ENCODE results near the gene ETFA. TPM values are rescaled to one million over a fixed set of nuclear protein-coding genes. Genes with fewer than 3 reads are reported as not detected.

Gene ETFA
- total RNA-seq, 2 experiments from 2014 or later, result 166 to 168 TPM

GRCh38 chr15:76343313-76343996 lies 32.2 kb upstream of the ETFA start:
- peaks cover 89% of the 10 kb centered on the region for H3K27me3 Mint-ChIP-seq
- H3K27ac Mint-ChIP-seq, result no peak overlapping the region
- DNase-seq, result no peak
- H3K36me3 Mint-ChIP-seq, result peaks cover 10% of the 10 kb centered on the region
- H3K4me3 Mint-ChIP-seq, result no peak overlapping the region
- H3K9me3 Mint-ChIP-seq, result no peaks in the 10 kb centered on the region
- peaks cover 41% of the 10 kb centered on the region for H3K4me1 Mint-ChIP-seq

GRCh38 chr15:76342382-76343201 lies 31.3 kb upstream of the ETFA start:
- Mint-ChIP-seq H3K9me3 (no peaks in the 10 kb centered on the region), H3K4me3 (no peak overlapping the region), H3K4me1 (peaks cover 41% of the 10 kb centered on the region), H3K27ac (no peak overlapping the region), H3K36me3 (peaks cover 2% of the 10 kb centered on the region), H3K27me3 (peaks cover 85% of the 10 kb centered on the region)
- no peak for DNase-seq

- Mint-ChIP-seq H3K36me3 (no peaks in the 10 kb centered on the region), H3K4me1 (peaks cover 46% of the 10 kb centered on the region), H3K27ac (no peak overlapping the region), H3K27me3 (peaks cover 87% of the 10 kb centered on the region), H3K4me3 (peak overlapping the region; percentile 58), H3K9me3 (no peaks in the 10 kb centered on the region)
- no peak for DNase-seq
These were observed 30.8 kb upstream of the ETFA start for GRCh38 chr15:76342058-76342381.

DNA sequence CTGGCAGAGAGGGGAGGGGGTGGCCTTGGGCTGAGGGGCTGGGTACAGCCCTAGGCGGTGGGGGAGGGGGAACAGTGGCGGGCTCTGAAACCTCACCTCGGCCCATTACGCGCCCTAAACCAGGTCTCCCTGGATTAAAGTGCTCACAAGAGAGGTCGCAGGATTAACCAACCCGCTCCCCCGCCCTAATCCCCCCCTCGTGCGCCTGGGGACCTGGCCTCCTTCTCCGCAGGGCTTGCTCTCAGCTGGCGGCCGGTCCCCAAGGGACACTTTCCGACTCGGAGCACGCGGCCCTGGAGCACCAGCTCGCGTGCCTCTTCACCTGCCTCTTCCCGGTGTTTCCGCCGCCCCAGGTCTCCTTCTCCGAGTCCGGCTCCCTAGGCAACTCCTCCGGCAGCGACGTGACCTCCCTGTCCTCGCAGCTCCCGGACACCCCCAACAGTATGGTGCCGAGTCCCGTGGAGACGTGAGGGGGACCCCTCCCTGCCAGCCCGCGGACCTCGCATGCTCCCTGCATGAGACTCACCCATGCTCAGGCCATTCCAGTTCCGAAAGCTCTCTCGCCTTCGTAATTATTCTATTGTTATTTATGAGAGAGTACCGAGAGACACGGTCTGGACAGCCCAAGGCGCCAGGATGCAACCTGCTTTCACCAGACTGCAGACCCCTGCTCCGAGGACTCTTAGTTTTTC lies 30.2 kb upstream of the ETFA start:
- H3K27me3 Mint-ChIP-seq, result peaks cover 88% of the 10 kb centered on the region
- H3K27ac Mint-ChIP-seq, result no peak overlapping the region
- peak overlapping the region; percentile 87 for H3K4me3 Mint-ChIP-seq
- H3K9me3 Mint-ChIP-seq, result no peaks in the 10 kb centered on the region
- H3K36me3 Mint-ChIP-seq, result no peaks in the 10 kb centered on the region
- H3K4me1 Mint-ChIP-seq, result peaks cover 51% of the 10 kb centered on the region
- no peak for DNase-seq

DNA sequence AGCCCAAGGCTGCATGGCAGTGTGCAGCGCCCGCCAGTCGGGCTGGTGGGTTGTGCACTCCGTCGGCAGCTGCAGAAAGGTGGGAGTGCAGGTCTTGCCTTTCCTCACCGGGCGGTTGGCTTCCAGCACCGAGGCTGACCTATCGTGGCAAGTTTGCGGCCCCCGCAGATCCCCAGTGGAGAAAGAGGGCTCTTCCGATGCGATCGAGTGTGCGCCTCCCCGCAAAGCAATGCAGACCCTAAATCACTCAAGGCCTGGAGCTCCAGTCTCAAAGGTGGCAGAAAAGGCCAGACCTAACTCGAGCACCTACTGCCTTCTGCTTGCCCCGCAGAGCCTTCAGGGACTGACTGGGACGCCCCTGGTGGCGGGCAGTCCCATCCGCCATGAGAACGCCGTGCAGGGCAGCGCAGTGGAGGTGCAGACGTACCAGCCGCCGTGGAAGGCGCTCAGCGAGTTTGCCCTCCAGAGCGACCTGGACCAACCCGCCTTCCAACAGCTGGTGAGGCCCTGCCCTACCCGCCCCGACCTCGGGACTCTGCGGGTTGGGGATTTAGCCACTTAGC lies 29.6 kb upstream of the ETFA start:
- Mint-ChIP-seq H3K4me3 (peak overlapping the region; percentile 87), H3K9me3 (no peaks in the 10 kb centered on the region), H3K27ac (no peak overlapping the region), H3K27me3 (peaks cover 91% of the 10 kb centered on the region), H3K36me3 (no peaks in the 10 kb centered on the region), H3K4me1 (peaks cover 51% of the 10 kb centered on the region)
- DNase-seq, result peak; percentile 66

- Mint-ChIP-seq H3K9me3 (no peaks in the 10 kb centered on the region), H3K4me3 (peak overlapping the region; percentile 87), H3K4me1 (peaks cover 51% of the 10 kb centered on the region), H3K27ac (no peak overlapping the region), H3K27me3 (peaks cover 91% of the 10 kb centered on the region), H3K36me3 (no peaks in the 10 kb centered on the region)
- DNase-seq, result no peak
These were observed 29.0 kb upstream of the ETFA start for GRCh38 chr15:76340198-76340802.

DNA sequence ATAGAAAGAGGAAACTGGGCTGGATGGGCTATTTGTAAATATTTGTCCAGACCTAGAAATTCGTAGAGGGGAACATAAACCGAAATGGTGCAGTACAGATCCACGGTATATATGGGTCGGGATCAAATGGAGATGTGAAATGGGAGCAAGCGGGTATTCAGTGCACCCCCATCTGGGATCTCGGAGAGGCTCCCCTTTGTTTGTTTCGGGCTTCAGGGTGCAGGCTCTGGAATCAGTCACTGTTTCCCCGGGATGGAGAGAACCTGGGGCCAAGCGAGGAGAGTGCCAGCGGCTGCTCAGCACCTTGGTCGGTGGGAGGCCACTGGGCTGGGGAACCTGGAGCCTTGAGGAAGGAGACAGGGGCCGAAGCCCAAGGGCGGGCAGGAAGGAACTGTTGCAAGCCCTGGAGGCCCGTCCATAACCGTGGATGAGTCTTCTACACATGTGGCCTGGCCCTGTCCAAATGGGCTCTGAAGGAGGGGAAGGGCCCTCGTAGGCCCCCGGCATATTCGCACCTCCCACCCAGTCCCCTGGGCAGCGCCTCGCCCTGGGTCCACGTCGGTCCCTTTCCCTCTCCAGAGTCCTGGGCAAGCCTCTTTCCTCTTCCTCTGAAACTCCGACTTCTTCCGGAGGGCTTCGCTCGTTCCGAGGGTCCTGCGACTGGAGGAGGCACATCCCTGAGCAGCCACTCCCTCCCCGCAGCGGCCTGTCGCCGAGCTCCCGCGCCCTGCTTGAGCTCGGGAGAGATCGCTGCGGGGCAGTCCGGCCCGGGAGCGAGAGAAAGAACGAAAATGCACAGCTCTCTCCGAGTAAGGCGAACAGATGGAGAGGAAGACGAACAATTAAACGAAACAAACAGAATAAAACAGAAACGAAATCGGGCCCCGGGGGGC lies 28.3 kb upstream of the ETFA start:
- Mint-ChIP-seq H3K4me1 (peaks cover 52% of the 10 kb centered on the region), H3K27ac (peak overlapping the region; percentile 46), H3K4me3 (peak overlapping the region; percentile 87), H3K36me3 (no peaks in the 10 kb centered on the region), H3K9me3 (no peaks in the 10 kb centered on the region), H3K27me3 (peaks cover 91% of the 10 kb centered on the region)
- DNase-seq, result no peak

DNA sequence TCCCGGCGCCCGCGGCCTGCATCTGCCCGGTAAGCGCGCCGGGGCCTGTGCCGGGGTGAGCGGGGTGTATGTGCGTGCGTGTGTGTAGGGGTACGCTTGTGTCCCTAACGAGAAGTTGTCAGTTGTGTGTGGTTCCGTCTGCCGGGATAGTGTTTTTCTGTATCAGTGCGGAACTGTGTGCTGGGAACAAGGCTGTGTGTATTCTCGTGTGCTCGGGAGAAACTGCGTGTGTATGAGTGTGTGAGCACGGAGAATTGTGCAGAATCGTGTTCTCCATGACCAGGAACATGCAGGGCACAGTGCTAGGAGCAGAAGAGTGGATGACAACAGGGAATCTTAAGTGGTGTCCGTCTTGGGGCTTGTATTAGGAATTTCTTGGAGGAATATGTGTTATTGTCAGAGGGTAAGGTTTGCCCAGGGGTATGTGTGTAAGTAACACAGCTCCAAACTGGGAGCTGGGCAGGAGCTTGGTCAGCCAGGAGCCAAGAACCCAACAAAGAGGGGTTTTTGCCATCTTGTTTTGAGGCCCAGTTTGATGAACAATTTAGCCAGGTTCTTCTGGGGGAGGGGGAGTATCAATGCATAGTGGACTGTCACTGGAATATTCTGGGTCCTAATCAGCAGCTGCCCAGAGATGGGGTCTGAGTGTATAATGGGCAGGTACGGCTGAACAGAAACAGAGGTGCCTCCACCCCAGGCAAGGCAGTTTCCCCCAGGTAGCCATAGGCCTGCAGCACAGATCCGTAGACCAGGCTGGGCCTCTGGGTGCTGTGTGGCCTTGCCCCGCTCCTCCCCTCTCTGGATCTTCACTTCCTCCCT lies 27.4 kb upstream of the ETFA start:
- Mint-ChIP-seq H3K4me3 (no peak overlapping the region), H3K27ac (no peak overlapping the region), H3K27me3 (peaks cover 91% of the 10 kb centered on the region), H3K4me1 (peaks cover 52% of the 10 kb centered on the region), H3K36me3 (no peaks in the 10 kb centered on the region), H3K9me3 (no peaks in the 10 kb centered on the region)
- DNase-seq, result no peak

DNA sequence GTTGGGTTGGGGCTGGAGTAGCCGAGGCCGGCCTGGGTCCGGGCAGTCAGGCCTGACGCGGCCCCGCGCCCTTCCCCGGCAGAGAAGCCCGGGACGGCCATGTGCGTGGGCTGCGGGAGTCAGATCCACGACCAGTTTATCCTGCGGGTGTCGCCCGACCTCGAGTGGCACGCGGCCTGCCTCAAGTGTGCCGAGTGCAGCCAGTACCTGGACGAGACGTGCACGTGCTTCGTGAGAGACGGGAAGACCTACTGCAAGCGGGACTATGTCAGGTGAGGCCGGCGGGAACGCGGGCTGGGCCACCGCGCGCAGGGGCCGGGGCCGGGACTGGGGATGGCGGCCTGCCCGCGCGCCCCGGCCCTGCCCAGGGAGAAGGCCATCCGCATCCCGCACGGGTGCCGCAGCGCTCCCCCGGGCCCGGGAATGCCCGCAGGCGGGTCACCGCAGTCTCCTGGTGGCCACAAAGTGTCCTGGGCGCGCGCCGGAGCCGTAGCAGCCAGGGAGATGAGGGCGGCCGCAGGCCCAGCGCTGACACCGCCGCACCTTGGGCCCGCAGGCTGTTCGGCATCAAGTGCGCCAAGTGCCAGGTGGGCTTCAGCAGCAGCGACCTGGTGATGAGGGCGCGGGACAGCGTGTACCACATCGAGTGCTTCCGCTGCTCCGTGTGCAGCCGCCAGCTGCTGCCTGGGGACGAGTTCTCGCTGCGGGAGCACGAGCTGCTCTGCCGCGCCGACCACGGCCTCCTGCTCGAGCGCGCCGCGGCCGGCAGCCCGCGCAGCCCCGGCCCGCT lies 26.6 kb upstream of the ETFA start:
- no peaks in the 10 kb centered on the region for H3K36me3 Mint-ChIP-seq
- H3K9me3 Mint-ChIP-seq, result no peaks in the 10 kb centered on the region
- no peak for DNase-seq
- peaks cover 47% of the 10 kb centered on the region for H3K4me1 Mint-ChIP-seq
- H3K27ac Mint-ChIP-seq, result no peak overlapping the region
- H3K27me3 Mint-ChIP-seq, result peaks cover 90% of the 10 kb centered on the region
- peak overlapping the region; percentile 73 for H3K4me3 Mint-ChIP-seq

DNA sequence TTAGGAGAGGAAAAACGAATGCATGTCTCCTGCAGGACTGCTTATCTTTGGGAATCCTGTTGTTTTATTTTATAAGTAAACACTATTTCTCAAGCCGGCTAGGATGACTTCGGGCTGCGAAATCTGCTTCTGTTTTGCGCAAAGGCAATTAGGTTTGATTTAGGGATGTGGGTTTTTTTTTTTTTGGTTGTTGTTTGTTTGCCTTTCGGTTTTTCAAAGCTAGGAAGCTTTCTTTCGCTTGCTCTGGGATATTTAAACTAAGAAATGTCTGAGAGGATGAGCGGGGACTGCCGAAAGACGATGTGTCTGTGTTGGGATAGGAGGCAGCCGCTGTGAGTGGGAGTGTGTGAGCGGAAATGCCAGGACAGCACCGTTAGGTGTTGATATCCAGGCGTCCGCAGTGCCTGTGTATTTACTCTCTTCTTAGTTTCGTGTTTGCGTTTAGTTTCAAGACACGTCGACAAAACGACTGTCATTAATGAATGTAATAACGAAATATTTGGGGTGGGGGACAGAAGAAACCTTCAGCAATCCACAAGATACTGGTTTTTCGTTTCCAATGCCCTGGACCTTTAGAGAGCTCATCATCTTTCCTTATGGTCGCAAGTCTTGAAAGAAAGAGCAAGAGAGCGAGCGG lies 25.9 kb upstream of the ETFA start:
- peak overlapping the region; percentile 4 for H3K27ac Mint-ChIP-seq
- DNase-seq, result no peak

DNA sequence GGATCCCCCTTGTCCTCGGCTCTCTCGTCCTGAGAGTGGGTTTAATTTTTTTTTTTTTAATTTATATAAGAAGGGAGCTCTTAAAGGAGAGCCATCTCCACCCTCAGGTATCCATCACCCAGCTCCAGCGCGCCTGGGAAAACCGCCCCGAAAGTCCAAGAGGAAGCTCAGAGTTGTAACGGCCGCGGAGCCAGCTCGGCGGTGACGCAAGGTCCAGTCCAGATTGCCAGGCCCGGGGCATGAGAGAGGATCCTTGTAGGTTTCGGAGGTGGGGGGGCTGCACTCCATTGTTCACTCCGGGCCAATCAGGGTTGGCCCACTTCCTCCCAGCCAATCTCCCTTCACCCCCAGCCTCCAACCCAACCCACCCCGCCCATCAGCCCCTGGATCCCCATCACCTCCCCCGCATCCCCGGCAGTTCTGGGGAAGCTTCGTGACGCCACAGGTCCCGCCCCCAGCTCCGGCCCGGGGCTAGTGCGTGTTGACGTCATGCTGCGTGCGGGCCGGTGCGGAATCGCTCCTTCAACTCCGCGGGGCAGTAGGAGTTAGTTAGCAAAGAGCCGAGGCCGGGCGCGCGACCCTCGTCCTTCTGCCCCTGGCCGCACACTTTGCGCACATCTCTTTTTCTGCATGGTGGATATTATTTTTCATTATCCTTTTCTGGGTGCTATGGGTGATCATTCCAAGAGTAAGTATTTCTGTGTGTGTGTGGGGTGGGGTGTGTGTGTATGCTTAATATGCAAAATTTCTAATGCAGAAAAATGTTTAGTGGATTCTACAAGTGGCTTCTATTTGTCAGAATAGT lies 25.2 kb upstream of the ETFA start, which contains the start of gene ISL2:
ISL2 (plus strand) TSS at position 520 of the 805 bp plus-strand sequence; CDS start at position 631, 111 bp downstream.
- H3K27ac Mint-ChIP-seq, result peak within 1 kb of the TSS; percentile 4
- no peaks in the 10 kb centered on the region for H3K36me3 Mint-ChIP-seq
- H3K27me3 Mint-ChIP-seq, result peaks cover 87% of the 10 kb centered on the region
- peak; percentile 80 for DNase-seq
- H3K4me1 Mint-ChIP-seq, result peaks cover 39% of the 10 kb centered on the region
- no peaks in the 10 kb centered on the region for H3K9me3 Mint-ChIP-seq
- H3K4me3 Mint-ChIP-seq, result peak within 1 kb of the TSS; percentile 73

More for the DNA sequence above, 25.9 kb upstream of the ETFA start:
- Mint-ChIP-seq H3K4me3 (peak overlapping the region; percentile 73), H3K9me3 (no peaks in the 10 kb centered on the region), H3K4me1 (peaks cover 47% of the 10 kb centered on the region), H3K36me3 (no peaks in the 10 kb centered on the region), H3K27me3 (peaks cover 94% of the 10 kb centered on the region)

All from activated naive CD8-positive, alpha-beta T cell treated with anti-CD3 and anti-CD28 coated beads for 36 hours (primary cell).